ENCODE results near the gene RAB11FIP4. TPM values are rescaled to one million over a fixed set of nuclear protein-coding genes. Genes with fewer than 3 reads are reported as not detected.

The RAB11FIP4 gene
- total and polyA plus RNA-seq, 2 donors from 2014 or later: 10.0 to 32.5 TPM

GRCh38 chr17:31428111-31428510 lies 36.6 kb downstream of the RAB11FIP4 start:
- H3K9ac ChIP-seq (ENCODE audit: low read length in 3 of 3): no peak overlapping the region
- H3K4me1 ChIP-seq (ENCODE audit: control insufficient read depth in 2 of 3, insufficient read depth in 2 of 3, low read depth in 1 of 3, low read length in 3 of 3): no peaks in the 10 kb centered on the region
- no peaks in the 10 kb centered on the region for H3K27me3 ChIP-seq (ENCODE audit: control insufficient read depth, insufficient read depth, low read length)
- DNase-seq (peak in 1 of 5 donors; percentile 56), FAIRE-seq (no peak)
- no peak overlapping the region for H3K27ac ChIP-seq (ENCODE audit: low read depth in 2 of 2, low read length in 2 of 2)
- H3K4me3 ChIP-seq (ENCODE audit: low read length in 3 of 3): no peak overlapping the region
- no peaks in the 10 kb centered on the region for H3K9me3 ChIP-seq (ENCODE audit: control insufficient read depth in 2 of 3, insufficient read depth in 1 of 3, low read length in 3 of 3)
- no peaks in the 10 kb centered on the region for H3K36me3 ChIP-seq (ENCODE audit: control insufficient read depth in 2 of 3, insufficient read depth in 3 of 3, low read length in 3 of 3)
- intact Hi-C loops (cut with DNase I): no loop called here
- TF ChIP-seq CTCF (IDR thresholded peaks at IDR 0.05; ENCODE audit: borderline replicate concordance, extremely low read depth, insufficient read depth): no peak

GRCh38 chr17:31428512-31428911 lies 37.0 kb downstream of the RAB11FIP4 start:
- intact Hi-C loops (cut with DNase I): no loop called here
- Histone ChIP-seq H3K27me3 (ENCODE audit: control insufficient read depth, insufficient read depth, low read length) (no peaks in the 10 kb centered on the region), H3K36me3 (ENCODE audit: control insufficient read depth in 2 of 3, insufficient read depth in 3 of 3, low read length in 3 of 3) (no peaks in the 10 kb centered on the region), H3K4me3 (ENCODE audit: low read length in 3 of 3) (no peak overlapping the region), H3K27ac (ENCODE audit: low read depth in 2 of 2, low read length in 2 of 2) (no peak overlapping the region), H3K9ac (ENCODE audit: low read length in 3 of 3) (no peak overlapping the region), H3K9me3 (ENCODE audit: control insufficient read depth in 2 of 3, insufficient read depth in 1 of 3, low read length in 3 of 3) (no peaks in the 10 kb centered on the region), H3K4me1 (ENCODE audit: control insufficient read depth in 2 of 3, insufficient read depth in 2 of 3, low read depth in 1 of 3, low read length in 3 of 3) (no peaks in the 10 kb centered on the region)
- peak in 1 of 5 donors; percentile 21 for DNase-seq
- no peak for FAIRE-seq
- no peak for TF ChIP-seq CTCF (IDR thresholded peaks at IDR 0.05; ENCODE audit: borderline replicate concordance, extremely low read depth, insufficient read depth)

- TF ChIP-seq CTCF (IDR thresholded peaks at IDR 0.05; ENCODE audit: borderline replicate concordance, extremely low read depth, insufficient read depth): no peak
- intact Hi-C loops (cut with DNase I): loop anchor here (10.0 kb wide), 2 partner anchors 84 to 414 kb away; no protein-coding TSS in a partner anchor
- Histone ChIP-seq H3K9ac (ENCODE audit: low read length in 3 of 3) (no peak overlapping the region), H3K4me1 (ENCODE audit: control insufficient read depth in 2 of 3, insufficient read depth in 2 of 3, low read depth in 1 of 3, low read length in 3 of 3) (no peaks in the 10 kb centered on the region), H3K27me3 (ENCODE audit: control insufficient read depth, insufficient read depth, low read length) (no peaks in the 10 kb centered on the region), H3K9me3 (ENCODE audit: control insufficient read depth in 2 of 3, insufficient read depth in 1 of 3, low read length in 3 of 3) (no peaks in the 10 kb centered on the region), H3K27ac (ENCODE audit: low read depth in 2 of 2, low read length in 2 of 2) (no peak overlapping the region), H3K36me3 (ENCODE audit: control insufficient read depth in 2 of 3, insufficient read depth in 3 of 3, low read length in 3 of 3) (no peaks in the 10 kb centered on the region), H3K4me3 (ENCODE audit: low read length in 3 of 3) (no peak overlapping the region)
- FAIRE-seq (no peak), DNase-seq (peak in 1 of 5 donors; percentile 26)
Observed at GRCh38 chr17:31431098-31431851, 39.8 kb downstream of the RAB11FIP4 start.

Data from kidney (tissue), 14 donors.